NCI-H748 treated with DMSO at 0.1 percent for 48 hours (cell line): ENCODE results near the gene GP1BA.

Source experiments
- DNase-seq: peaks from one replicate; lab custom pipeline; 2025; lab: John Stamatoyannopoulos, UW

GP1BA gene

DNA sequence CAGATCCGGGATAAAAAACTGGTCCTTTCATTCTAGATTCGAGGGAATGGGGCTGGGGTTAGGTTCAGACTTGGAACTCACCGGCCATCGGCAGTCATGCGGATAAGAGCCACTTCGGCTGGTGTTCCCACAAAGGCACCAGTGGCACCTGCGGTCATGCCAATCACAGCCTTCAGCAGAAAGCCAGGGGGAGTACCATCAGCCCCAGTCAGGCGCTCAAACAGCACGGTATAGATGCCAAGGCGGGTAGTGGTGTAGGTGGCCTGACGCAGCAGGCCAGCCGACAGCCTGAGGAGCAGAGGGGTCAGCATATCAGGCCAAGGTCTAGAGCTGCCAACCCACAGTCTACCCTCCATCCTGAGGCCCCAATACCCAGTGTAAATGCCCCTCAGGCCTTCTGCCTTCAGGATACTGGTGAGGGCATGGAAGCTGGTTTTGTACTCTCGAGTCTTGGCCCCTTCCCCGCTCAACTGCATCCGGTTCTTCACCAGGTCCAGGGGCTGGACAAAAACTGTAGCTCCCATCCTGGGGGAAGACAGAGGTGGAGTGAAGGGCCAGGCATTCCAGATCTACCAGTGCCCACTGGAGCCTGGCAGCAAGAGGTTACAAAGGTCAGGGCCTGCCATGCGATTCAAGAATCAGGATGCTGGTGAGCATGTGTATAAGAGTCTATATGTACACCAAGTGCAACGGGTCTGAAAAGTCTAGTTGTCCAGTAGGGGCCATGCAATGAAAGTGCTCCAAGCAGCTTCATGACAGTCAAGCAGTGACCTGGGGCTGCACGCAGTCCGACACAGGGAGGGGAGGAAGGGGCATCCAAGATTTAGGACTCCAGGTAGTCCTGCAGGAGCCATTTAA lies 6.8 kb downstream of the GP1BA start:
- DNase-seq, result no peak

DNA sequence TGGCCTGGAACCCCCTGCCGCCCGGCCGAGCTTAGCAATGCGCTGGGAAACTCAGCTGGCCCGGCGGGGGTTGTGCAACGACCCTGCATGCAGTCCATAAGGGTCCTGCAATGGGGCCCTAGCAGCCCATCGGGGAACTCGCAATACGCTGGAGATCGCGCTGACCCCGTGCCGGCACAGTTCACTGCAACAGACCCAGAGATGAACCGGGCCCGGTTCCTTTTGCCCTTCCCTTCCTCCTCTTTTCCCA lies 7.4 kb downstream of the GP1BA start:
- DNase-seq, result no peak

DNA sequence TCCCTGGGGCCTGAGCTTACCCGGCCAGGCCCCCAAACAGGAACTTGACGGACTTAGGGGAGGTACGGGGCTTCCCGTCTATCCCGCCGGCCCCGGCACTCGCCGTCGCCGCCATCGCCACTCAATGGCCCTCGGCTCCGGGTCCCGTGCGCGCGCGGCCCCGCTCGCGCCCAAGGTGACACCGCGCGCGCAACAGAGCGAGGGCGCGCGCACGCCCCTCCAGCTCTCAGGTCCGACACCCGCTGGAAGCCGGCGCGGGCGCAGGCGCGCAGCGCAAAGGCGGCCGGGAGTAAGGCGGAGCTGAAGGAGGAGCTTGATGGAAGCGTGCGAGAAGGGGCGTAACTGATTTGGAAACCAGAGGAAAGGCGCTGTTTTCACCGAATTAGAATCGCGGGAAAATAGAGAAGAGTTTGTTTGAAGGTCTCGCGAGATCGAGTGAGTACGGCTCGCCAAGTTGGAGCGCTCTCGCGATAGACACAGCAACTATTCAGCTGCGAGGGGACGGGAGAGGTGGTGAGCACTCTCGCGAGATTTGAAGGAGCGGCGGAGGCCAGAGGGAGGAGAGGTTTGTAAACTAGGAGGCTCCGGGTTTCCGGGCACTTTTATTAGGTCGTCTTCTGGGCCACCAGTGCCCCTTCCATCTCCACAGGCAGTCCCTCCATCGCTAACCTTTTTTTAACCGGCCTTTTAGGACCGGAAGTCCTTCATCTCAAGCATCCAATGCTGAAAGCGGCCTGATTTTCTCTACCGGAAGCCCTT lies 7.9 kb downstream of the GP1BA start, which contains the start of the genes RNF167 and SLC25A11:
Gene RNF167, plus strand, starts transcription at position 473 of the 759 bp plus-strand sequence. CDS start 642 bp downstream, outside the sequence.
Gene SLC25A11, minus strand, starts transcription at position 251 of the 759 bp plus-strand sequence. Its CDS starts 136 bp downstream, at position 115.
- peak; percentile 99 for DNase-seq

DNA sequence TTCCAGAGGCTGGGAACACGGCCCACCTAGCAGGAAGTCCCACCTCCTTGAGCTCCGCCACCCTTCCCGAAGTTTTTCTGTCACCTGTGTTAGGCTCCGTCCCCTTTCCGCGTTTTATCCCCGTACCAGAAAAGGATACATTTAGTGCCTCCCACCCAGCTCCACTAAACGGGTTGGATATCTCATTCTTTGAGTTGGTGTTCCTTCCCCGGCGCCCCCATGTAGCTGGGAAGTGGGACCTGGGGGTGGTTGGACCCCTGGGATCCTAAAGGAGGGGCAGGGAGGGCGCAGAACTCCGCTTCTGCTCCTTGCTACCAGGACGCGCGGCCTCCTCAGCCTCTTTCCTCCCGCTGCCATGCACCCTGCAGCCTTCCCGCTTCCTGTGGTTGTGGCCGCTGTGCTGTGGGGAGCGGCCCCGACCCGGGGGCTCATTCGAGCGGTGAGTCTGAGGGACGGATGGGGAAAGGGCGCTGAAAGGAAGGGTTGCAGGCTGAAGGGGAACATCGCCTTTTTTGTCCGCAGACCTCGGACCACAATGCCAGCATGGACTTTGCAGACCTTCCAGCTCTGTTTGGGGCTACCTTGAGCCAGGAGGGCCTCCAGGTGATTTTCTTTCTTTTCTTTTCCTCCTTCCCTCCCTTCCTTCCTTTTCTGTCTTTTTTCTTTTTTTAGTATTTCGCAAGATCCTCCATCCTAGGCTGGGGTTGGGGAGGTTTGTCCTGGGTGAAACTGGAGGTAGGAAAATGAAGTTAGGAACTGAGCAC lies 8.7 kb downstream of the GP1BA start:
- no peak for DNase-seq

DNA sequence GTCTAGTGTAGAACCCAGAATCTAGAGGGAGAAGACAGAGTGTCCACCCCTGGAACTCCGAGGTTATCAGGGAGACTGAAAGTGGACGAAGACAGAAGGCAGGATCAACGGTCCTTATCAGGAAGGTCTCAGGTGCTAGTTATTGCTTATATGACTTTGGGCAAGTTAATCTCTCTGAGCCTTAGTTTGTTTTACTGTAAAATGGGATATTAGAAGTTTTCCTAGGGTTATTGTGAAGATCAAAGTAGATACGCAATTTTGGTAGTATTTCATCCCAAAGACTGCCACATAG lies 9.2 kb downstream of the GP1BA start:
- no peak for DNase-seq

DNA sequence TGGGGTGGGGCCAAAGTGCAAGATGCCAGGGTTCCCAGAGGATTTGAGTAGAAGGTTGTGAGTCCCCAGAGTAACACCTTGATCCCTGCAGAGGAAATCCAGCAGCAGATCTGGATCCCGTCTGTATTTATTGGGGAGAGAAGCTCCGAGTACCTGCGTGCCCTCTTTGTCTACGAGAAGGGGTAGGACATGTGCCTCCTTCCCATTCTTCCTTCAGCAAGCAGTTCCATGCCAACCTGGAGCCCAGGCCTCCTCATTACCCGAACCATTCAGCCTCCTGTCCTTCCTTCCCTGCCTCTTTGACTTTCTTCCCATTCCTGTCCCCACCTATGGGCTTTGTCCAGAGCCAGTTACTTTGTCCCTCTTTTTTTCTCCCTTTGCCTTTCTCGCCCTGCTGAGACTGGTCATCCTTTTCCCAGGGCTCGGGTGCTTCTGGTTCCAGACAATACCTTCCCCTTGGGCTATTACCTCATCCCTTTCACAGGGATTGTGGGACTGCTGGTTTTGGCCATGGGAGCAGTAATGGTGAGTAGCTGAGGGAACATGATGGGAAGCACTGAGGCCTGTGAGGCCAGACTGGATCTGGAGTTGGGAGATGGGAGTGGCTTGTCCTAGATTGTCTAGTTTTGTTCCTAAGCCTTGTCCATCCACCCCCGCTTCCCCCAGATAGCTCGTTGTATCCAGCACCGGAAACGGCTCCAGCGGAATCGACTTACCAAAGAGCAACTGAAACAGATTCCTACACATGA lies 10.9 kb downstream of the GP1BA start:
- DNase-seq, result no peak

DNA sequence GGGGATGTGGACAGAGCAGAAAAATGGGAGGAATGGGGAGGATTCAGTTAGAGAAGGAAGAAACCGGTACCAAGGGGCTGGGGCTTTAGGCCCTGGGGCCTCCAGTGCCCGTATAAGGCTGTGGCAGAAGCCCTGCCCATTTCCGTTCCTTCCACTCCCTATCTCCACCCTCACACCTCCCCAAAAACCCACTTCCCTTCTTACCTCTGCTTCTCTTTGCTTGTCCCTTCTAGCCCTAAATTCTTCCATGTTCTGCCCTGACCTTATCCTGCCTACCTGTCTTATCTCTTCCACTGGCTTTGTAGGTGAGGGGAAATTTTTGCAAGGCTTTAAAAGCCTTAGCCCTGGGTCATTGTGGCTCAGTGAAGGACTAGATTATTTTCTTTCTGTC lies 12.1 kb downstream of the GP1BA start:
- DNase-seq, result no peak

DNA sequence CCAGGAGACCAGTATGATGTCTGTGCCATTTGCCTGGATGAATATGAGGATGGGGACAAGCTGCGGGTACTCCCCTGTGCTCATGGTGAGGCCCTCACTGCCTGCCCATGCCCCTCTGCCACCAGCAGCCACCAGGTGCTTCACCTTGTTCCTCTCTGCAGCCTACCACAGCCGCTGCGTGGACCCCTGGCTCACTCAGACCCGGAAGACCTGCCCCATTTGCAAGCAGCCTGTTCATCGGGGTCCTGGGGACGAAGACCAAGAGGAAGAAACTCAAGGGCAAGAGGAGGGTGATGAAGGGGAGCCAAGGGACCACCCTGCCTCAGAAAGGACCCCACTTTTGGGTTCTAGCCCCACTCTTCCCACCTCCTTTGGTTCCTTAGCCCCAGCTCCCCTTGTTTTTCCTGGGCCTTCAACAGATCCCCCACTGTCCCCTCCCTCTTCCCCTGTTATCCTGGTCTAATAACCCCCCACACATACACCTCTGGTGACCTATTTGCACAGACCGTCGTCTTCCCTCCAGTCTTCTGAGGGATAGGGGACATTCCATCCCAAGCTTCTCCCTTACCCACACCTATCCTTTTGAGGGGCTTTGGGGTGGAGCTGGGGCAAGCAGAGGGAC lies 12.6 kb downstream of the GP1BA start:
- DNase-seq, result no peak

DNA sequence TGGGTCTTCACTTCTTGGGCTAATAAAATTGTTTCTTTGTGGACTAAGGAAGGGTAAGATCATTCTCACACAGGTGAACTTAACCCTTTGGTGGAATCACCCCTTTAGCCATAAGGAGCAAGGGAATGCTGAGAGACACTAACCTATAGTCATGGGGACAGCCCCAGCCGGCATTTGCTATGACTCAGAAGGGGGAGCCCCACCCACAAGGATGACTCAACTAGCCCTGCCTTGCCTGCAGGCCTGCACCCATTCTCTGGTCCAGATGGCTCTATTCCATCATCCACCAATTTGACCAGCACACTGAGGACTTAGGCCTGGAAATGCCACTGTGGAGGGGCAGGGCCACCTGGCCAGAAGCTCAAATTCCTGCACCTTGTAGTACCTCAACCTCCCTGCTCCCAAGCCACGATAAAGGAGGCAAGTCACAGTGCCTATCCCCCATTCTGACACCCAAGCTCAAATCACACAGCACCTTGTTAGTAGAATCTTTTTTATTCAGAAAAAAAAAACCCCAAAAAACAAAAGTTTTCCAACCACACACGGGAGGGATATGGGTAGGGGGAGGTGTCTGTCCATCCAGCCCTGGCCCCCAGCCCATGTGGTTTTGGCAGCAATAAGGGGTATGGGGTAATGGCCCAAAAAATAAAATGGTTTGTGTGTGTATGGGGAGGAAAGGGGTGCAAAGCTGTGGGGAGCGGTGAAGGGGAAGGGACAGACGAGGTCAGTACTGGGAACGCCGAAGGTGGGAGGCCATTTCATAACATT lies 13.3 kb downstream of the GP1BA start:
- DNase-seq, result no peak

DNA sequence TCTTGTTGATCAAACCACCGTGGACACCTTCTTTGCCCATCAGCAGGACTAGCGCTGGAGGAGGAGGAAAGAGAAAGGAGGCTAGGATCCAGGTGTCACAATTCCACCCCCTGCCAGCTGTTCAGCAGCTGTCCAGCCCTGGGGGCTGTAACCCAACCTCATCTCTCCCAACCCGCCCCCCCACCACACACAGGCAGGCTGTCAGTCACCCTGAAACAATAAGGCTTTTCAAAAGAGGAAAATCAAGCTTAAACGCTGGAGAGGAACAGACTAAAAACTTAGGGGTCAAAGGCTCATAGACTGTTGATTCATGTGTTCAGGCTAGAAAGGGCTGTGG lies 13.8 kb downstream of the GP1BA start:
- no peak for DNase-seq

DNA sequence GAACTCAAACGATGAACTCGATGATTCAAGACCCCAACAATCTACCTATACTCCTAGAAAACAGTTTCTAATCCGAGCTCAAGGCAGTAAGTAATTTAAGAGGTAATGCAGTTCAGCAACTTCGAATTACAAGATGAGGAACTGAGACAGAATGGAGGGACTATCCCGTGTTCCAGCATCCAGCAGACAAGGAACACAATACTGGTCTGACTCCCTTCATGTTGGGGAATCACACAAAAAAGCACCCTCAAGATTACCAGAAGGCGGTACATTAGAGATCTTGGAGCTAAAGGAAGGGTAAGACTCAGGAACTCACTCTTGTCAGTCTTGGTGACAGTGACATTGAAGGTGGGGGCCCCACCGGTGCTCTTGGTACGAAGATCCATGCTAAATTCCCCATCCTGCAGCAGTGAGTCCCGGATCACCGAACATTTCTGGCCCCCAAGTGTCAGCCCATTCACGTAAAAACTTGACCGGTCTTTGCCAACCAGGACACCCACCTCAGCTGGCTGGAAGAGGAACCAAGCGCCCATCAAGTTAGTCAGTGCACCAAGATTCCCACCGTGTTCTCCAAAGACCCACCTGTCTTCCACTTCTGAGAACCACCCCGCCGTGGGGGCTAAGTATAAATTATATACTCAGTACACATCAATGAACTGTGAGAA lies 14.4 kb downstream of the GP1BA start:
- DNase-seq, result no peak

DNA sequence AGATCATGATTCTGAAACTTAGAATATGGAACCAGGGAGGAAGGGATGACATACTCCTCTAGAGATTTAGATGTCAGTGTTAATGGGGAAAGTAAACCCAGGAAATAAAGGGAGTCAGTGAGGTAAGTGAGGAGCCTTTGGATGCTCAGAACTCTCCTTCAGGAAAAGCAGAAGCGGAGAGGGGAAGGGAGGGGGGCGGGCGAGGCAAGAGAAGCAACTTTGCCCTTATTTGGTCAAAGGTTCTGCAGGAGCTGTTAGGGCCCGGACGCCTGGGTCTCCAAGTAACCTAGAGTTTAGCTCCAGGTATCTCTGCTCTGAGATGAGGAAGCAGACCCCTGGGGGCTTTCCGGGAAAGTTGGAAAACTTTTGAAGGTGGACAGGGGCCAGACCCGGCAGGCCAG lies 14.9 kb downstream of the GP1BA start:
- DNase-seq, result no peak

DNA sequence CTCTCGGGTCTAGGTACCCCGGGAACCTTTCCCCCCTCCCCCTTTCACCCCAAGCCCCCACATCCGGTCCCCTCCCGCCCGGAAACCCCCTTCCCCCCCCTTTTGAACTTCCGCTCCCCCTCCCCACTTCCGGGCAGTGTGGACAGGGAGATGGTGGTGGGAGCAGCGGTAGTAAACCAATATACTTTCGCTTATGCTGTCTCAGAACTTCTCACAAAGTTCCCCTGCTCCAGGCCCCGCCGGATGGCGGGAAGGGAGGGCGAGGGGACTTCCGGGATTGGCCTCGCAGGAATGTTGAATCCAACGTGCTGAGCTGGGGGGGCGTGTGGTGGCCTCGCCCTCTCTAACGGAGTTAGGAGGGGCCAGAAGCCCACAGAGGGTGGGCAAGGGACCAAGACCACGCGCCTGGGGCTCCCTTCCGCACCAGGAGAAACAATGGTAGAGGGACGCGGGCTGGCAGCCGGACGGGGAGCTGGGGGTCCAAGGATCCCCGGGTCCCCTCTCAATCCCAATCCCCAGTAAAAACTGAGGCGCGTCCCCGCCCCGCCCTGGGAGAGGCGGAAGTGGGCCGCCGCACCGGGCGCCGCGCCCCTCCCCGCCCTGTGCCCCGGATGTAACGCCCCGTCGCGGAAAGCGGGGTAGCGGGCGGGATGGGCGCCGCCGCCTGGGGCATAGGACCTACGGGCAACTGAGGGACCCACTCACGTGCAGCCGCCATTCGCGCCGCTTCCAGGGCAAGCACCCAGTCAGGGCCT lies 15.5 kb downstream of the GP1BA start:
- peak; percentile 25 for DNase-seq

DNA sequence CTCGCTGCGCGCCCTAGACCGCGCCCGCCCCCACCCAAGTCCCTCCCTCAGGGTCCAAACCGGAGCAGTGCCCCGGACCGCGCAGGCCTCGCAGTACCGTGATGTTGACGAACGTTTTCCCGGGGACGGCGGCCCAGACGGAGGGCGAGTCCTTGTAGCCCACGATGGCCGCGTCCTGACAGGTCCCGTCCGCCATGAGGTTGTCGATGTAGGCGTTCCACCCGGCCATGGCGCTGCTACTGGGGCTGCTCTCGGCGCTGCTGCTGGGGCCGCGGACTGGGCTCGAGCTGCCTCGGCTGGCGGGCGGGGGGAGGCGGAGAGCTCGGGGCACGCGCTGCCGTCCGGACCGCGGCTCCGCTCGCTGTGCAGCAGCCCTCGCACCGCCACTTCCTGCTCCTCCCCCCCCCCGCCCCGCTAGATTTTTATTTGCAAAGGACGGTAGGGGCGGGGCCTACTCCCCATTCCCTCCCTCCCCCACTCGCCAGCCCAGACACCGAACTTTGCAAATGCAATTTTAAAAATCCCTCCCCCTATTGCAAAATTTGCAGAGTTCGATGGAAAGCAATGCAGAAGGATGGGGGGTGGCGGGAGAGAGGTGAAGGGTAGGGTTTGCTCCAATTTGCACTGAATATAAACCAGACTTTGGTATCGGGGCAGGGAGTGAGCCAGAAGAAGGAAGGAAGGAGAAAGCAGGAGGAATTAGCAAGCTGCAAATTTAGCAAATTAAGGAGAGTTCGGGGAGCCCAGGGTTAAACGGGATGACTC lies 16.3 kb downstream of the GP1BA start, which contains the start of gene PFN1:
Gene PFN1, minus strand, starts transcription at position 365 of the 765 bp plus-strand sequence. Its CDS starts 136 bp downstream, at position 229.
- peak; percentile 89 for DNase-seq

DNA sequence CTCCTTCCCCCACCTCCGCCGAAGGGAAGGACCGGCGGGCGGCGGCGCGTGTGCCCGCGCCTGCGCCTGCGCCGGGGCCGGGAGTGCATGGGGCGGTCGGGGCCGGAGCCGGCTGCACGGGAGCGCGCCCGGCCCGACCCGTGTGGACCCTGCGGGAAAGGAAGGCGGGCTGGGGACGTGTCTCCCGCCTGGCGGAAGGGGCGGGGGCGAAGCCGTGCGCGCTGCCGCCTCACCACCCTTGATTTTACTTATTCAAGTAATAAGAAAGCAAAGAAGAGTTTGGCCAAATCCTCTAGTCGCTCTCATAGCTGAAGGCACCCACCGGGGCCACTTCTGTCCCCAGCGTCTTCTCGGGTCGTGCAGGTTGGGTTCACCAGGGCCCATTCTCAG lies 16.8 kb downstream of the GP1BA start:
- peak; percentile 89 for DNase-seq

DNA sequence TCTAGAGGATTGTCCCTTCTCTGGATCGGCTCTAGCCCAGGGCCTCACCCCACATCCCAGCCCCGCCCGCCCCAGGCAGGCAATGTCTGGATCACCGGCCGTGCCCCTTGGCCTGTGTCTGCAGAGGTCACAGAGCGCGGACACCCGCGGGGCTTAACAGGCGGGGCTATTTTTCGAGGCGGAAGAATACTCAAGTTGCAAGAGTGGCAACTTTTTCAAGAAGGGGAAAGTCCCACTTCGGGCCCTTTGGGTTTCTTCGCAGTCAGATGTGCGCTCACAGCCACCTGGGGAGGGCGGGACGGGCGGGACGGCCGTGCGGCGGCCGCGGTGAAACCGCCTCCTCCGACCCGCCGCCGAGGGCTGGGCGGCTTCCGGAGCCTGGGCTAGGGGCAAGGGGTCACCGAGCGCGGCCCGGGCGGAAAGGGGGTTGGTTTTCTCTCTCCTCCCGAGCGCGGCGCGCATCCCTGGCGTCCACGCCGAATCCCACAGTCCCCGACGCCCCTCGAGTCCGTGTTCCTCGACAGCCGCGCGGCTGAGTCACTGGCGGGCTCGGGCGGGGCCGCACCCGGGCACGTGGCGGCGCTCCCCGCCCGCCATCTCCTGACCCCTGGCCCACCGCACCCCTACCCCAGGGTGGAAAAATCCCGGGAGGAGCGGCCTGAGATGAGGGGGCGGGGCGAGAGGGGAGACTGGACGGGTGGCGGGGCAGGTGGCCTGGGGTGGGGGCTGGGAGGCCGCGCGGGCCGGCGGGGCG lies 17.4 kb downstream of the GP1BA start:
- DNase-seq, result peak; percentile 16

DNA sequence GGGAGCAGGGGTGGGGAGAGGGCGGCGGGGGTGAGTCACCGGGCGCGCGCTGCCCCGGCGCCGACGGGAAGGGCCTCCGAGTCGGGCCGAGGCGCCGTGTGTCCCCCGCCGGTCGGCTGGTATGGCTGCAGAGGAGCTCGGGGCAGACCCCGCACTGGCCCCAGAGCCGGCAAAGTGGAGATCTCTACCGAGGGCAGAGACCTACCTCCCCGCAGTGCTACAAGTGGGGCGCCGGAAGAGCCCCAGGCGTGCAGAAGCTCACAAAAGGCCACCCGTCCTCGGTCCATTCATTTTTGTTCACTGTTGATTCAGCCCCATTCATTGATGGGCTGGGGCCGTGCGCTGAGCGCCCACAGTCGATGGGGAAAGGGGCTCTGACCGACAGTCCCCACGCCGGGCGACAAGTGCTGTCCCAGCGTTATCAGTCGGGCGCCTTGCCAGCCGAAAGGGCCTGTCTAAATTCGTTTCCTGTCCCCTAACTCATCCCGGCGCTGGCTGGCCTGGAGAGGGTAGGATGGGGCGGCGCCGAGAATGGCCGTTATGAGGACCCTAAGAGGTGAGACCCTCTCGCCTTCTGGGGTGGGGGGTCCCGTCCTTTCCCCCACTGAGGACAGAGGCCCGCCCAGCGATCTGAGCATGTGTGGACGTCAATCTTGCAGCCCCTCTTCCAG lies 18.1 kb downstream of the GP1BA start:
- DNase-seq, result no peak
